ENCODE results near the gene VPS72.
A peak's percentile ranks its signal among the peaks of the same experiment; 100 is the strongest.
"Not testable (repeated sequence)": the region's sequence is repeated elsewhere in the genome, so short reads cannot be mapped to it uniquely, and the experiment has no call there.

VPS72 gene

DNA sequence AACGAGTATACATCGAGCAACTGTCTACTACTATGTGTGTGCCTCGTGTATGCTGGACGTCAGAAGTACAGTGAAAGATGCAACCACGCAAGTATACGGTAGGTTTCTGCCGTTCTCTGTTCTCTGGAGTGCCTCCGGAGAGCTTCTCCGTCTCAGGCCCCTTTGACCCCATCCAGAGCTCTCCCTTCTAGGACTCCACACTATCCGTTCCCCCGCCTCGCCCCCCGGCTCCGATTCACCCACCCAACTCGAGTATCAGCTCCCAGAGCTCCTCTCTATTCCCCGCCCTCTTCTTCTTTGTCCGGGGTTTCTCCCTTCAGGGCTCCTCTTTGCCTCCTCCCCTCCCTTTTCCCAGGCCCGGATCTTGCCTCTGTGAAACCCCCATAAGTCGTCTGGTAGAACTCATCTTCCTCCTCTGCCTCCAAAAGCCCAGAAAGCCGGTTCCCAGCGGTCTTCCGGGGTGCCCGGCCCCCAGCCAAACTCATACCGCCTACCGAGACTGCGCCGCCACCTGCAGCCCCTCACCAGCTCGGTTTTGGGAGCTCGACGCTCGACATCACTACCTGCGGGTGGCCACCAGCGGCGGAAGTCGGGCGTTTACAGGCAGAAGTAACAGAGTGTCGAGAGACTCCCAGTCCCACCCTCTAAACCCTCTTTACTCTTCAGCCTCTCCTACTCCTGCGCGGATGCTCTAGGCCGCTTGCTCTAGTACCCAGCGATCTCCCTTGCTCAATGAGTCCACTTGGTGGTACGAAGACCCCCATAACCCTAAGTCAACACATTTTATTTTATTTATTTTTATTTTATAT, at the start of gene VPS72:
VPS72 (minus strand) TSS at position 561 of the 809 bp plus-strand sequence; CDS start at position 485, 76 bp downstream.
- peak; percentile 85 for DNase-seq

- no peak for DNase-seq
These were observed 48.4 kb upstream of the VPS72 start for GRCh38 chr1:151238467-151238739.

GRCh38 chr1:151237678-151238466, 47.9 kb upstream of the VPS72 start:
- peak; percentile 73 for DNase-seq

DNA sequence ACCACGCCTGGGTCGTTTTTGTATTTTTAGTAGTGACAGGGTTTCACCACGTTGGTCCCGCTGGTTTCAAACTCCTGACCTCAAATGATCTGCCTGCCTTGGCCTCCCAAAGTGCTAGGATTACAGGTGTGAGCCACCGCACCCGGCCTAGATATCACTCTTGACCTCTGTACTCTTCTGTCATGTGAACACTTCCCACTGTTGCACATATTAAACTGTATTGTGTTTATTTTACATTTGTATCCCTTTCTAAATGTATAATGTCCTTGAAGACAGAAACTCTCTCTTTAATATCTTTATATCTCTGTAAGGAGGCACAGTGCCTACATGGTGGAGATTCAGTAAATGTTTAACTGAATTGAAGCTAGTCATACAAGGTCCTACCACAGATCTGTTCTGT, 45.2 kb upstream of the VPS72 start:
- DNase-seq, result no peak

GRCh38 chr1:151222130-151222529, 32.1 kb upstream of the VPS72 start:
- DNase-seq, result no peak

DNA sequence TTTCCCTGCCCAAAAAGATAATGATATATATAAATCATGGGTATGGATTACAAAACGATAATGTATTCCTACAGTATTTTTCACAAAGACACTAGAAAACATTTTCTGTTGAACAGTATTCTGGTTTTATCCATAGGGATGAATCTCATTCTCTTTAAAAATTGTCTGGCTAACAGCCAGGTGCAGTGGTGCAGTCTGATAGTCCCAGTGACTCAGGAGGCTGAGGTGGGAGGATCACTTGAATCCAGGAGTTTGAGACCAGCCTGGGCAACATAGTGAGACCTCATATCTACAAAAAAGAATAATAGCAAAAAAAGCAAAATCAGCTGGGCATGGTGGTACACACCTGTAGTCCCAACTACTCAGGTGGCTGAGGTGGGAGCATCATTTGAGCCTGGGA, 31.6 kb upstream of the VPS72 start:
- DNase-seq, result no peak

GRCh38 chr1:151213560-151213959, 23.6 kb upstream of the VPS72 start:
- no peak for DNase-seq

GRCh38 chr1:151211972-151212705, 22.1 kb upstream of the VPS72 start:
- DNase-seq, result peak; percentile 76

GRCh38 chr1:151210830-151211229, 20.8 kb upstream of the VPS72 start:
- DNase-seq, result no peak

GRCh38 chr1:151205381-151205965, 15.5 kb upstream of the VPS72 start:
- not testable (repeated sequence) for DNase-seq

DNA sequence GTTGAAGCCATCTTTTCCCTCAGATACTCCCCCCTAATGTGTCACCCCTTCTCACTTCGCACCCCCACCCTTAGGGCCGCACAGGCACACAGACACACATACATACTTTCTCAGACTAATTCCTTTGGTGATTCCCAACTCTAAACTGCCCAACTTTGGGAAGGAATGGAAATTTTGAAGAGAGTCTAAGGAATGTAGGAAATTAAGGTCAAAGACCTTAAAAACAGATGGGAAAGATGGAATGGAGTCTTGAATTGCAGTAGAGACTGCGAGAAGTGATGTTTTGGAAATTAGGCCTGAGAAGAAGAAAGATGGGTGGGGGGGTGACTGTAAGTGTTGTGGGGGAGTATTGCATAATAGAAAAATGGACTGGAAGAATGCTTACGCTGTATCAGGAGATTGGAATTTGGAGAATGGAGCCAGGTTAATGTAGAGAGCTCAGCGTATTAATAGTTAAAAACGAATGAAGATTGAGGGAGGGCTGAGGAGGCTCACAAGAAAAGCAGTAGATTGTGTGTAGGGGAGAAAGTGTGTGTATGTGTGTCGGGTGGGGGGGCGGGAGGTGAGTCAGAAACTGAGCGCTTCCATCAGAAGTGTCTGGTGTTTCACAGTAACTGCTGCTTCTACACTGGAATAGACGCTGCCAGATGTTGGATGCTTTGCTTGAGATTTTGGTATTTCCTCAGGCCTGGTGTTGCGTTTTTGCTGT, 10.0 kb upstream of the VPS72 start:
- peak; percentile 38 for DNase-seq

- DNase-seq, result peak; percentile 97
These were observed 8.5 kb upstream of the VPS72 start, which contains the start of gene PIP5K1A for GRCh38 chr1:151198254-151199127. PIP5K1A (plus strand) TSS chr1:151198552; CDS start chr1:151198997, 445 bp downstream.

- no peak for DNase-seq
These were observed 7.9 kb upstream of the VPS72 start for GRCh38 chr1:151197863-151198253.

- peak; percentile 83 for DNase-seq
These were observed 6.3 kb upstream of the VPS72 start for GRCh38 chr1:151196292-151196800.

- DNase-seq, result peak; percentile 21
These were observed 5.0 kb upstream of the VPS72 start for GRCh38 chr1:151194894-151195594.

GRCh38 chr1:151193856-151194255, 3.9 kb upstream of the VPS72 start:
- DNase-seq, result no peak

- no peak for DNase-seq
These were observed 3.3 kb upstream of the VPS72 start for GRCh38 chr1:151193304-151193703.

- no peak for DNase-seq
These were observed 2.0 kb upstream of the VPS72 start for GRCh38 chr1:151192047-151192446.

- not testable (repeated sequence) for DNase-seq
These were observed 1.3 kb downstream of the VPS72 start for GRCh38 chr1:151188667-151189066.

DNA sequence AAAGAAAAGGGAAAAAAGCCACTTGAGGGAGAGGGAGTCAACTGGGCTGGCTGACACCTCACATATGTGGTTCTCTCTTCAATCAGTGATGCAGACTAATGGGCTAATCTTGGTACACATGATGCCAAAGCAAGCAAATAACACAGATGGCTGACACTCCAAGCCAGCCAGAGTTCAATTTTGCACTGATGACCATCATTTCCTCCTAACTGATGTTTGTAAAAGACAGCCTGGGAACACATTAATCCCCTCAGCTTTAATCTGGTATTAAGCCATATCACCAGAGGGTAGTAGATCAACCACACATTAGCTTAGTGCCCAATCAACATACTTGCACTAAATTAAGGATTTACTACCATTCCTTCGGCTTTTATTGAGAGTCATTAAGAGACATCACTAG, 2.8 kb downstream of the VPS72 start:
- no peak for DNase-seq

- no peak for DNase-seq
These were observed 5.8 kb downstream of the VPS72 start for GRCh38 chr1:151184211-151184610.
